GM18868 (cell line): Measurements from ENCODE around the gene CRHBP.
"Not testable (repeated sequence)": the region's sequence is repeated elsewhere in the genome, so short reads cannot be mapped to it uniquely, and the experiment has no call there.

Source experiments
- ATAC-seq: cut with Tn5 transposase; IDR thresholded peaks from one replicate; pipeline ENCODE4 v1.9.1; 2021; ENCODE audit warnings: mild to moderate bottlenecking, moderate library complexity; ENCODE audit not compliant: unreplicated experiment

The CRHBP gene

GRCh38 chr5:76952795-76953536 lies at the start of gene CRHBP:
Gene CRHBP, plus strand, starts transcription at chr5:76953045. Its CDS starts 90 bp downstream, at chr5:76953135.
- ATAC-seq, result no peak

- no peak for ATAC-seq
These were observed 44.7 kb upstream of the CRHBP start for GRCh38 chr5:76908166-76908565.

GRCh38 chr5:76910344-76910933 lies 42.4 kb upstream of the CRHBP start:
- ATAC-seq, result not testable (repeated sequence)

- not testable (repeated sequence) for ATAC-seq
These were observed 38.2 kb upstream of the CRHBP start for GRCh38 chr5:76914671-76915070.

DNA sequence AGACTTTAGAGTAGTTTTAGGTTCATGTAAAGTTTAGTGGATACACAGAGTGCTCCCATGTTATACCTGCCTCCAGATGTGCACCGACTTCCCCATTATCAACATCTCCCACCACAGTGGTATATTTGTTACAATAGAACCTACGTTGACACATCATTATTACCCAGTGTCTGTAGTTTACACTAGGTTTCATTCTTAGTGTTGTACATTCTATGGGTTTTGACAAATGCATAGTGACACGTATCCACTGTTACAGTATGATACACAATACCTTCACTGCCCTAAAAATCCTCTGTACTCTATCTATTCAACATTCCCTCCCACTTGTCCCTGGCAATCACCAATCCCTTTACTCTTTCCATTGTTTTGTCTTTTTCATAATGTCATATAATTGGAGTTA lies 34.3 kb upstream of the CRHBP start:
- ATAC-seq, result no peak

- ATAC-seq, result no peak
These were observed 32.4 kb upstream of the CRHBP start for GRCh38 chr5:76920491-76920890.

- no peak for ATAC-seq
These were observed 26.3 kb upstream of the CRHBP start for GRCh38 chr5:76926329-76927105.

DNA sequence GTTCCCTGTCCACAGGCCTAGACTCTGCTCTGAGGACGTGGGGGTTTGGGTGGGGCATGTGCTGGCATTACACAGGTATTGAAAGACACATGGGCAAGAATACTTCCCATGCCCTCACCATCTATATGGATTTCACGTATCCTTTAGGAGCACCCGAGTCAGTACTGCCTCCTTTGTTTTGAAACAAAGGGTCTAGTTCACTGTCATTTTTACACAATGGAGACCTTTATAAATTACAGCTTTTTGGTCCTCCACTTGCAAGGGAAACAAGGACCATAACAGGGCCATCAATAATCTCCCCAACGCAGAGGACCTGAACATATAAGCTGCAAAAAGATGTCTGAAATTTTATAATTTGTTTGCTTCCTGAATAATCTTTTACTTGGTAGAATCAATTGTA lies 24.9 kb upstream of the CRHBP start:
- no peak for ATAC-seq

GRCh38 chr5:76930083-76930482 lies 22.8 kb upstream of the CRHBP start:
- ATAC-seq, result no peak

- ATAC-seq, result no peak
These were observed 14.7 kb upstream of the CRHBP start for GRCh38 chr5:76938177-76938576.

DNA sequence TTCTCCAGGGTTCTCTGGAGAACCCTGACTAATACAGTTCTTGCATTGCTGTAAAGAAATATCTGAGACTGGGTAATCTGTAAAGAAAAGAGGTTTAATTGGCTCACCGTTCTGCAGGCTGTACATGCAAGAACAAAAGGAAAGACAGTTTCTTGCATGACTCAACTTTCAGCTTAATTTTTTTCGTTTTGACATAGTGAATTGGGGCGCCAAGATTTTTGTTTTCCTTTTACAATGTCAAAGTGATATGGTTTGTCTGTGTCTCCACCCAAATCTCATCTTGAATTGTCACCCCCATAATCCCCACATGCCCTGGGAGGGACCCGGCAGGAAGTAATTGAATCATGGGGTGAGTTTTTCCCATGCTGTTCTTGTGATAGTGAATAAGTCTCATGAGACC lies 11.8 kb upstream of the CRHBP start:
- no peak for ATAC-seq

- ATAC-seq, result no peak
These were observed 11.4 kb upstream of the CRHBP start for GRCh38 chr5:76941442-76941841.

DNA sequence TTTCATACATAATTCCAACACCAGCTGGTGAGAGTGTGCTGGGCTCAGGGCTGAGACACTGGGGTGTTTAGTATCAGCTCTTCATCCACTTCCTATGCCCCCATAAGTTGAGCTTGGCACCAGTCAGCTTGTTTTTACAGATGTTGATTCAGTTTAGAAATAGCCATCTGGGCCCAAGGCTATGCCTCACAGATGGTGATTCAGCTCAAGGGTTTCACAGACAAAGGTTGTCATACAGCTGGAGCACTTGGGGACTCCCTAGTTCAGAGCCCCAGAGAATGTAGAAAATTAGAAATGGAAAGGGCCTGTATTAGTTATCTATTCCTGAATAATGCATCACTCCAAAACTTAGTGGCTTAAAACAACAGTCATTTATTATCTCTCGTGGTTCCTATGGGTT lies 10.3 kb upstream of the CRHBP start:
- ATAC-seq, result no peak

GRCh38 chr5:76943006-76943405 lies 9.8 kb upstream of the CRHBP start:
- ATAC-seq, result no peak

GRCh38 chr5:76944638-76945037 lies 8.2 kb upstream of the CRHBP start:
- no peak for ATAC-seq

DNA sequence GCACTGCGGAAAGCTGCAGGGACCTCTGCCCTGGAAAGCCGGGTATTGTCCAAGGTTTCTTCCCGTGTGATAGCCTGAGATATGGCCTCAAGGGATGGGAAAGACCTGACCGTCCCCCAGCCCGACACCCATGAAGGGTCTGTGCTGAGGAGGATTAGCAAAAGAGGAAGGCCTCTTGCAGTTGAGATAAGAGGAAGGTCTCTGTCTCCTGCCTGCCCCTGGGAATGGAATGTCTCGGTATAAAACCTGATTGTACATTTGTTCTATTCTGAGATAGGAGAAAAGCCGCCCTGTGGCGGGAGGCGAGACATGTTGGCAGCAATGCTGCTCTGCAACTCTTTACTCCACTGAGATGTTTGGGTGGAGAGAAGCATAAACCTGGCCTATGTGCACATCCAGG lies 7.6 kb upstream of the CRHBP start:
- ATAC-seq, result not testable (repeated sequence)

DNA sequence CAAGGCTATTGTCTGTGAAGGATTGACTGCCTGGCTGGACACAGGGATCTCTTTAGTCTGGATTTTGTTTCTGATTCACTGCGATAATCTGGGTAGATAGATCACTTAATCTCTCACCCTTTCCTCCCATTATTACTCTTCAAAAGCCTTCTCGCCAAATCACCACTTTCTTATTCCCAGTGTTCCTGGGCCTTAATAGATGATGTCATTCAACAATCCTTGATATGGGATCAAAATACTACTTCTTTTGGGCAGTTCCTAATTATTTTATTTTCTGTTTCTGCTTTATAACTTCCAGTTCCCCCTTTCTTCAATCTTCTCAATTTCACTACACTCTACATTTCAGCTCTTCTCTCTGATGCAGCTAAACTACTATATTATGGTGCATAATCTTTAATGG lies 6.8 kb upstream of the CRHBP start:
- no peak for ATAC-seq

GRCh38 chr5:76947082-76947503 lies 5.8 kb upstream of the CRHBP start:
- ATAC-seq, result no peak

DNA sequence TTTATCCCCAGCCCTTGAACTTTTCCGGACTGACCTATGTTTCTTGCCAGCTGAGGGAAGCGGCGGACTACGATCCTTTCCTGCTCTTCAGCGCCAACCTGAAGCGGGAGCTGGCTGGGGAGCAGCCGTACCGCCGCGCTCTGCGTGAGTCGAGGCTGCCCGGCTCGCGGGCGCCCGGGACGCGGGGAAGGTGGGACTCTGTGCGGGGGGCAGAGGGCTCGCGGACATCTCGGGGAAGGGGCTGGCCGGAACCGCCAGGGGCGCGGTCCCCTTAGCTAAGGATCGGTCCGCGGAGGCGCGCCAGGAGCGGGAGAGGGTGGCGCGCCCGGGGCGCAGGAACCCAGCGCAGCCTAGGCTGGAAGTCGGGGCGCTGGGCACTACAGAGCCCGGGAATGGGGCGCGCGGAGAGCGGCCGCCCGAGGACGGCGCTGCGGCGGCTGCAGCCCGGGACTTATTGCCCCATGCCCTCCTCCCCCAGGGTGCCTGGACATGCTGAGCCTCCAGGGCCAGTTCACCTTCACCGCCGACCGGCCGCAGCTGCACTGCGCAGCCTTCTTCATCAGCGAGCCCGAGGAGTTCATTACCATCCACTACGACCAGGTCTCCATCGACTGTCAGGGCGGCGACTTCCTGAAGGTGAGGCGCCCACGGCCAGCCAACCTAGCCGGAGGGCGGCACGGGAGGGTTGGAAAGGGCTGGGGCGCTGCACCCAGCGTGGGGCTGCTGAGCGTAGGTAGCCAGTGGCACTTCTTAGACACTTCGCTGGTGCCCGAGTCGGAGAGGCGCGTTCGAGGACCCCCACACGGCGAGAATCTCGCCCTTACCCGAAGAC lies 922 bp downstream of the CRHBP start:
- ATAC-seq, result no peak

GRCh38 chr5:76954383-76954763 lies 1.5 kb downstream of the CRHBP start:
- ATAC-seq, result no peak

GRCh38 chr5:76956033-76956432 lies 3.2 kb downstream of the CRHBP start:
- ATAC-seq, result no peak
